ENCODE results near the gene FAM20A.

DNA sequence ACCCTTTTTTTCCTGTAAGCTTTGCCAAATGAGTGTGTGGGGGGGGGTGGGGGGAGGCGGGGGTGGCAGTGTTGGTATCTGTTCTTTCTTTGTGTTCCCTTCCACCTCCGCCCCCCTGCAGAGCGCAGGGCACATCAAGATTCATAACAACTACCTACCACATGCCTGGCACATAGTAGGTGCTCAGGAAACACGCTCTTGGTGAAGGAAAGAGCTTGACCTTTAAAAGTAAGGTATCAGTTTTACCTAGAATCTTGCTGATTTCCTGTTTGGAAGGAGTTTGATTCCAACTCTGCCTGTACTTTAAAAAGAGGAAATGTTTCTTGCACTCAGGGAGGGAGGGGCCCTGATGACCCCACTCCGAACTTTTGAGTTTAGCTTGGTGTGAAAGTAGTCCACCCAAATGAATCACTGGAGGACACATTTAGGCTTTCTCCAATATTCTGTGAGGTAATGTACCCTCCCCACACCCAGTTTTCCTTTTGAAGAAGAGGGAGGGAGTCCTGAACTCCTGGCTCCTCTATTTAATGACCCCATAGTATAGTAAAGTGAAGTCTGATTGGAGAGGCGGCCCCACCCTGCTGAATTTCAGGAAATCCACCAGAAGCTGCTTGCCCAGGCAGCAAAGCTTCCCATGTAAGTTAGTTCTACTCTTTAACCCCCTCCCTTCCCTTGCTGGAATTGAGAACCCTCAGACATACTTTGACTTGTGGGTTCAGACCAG is 560 bp upstream of the FAM20A start:
- TF ChIP-seq EP300 (IDR thresholded peaks at IDR 0.05), result no peak
- TF ChIP-seq, protein P1, sequence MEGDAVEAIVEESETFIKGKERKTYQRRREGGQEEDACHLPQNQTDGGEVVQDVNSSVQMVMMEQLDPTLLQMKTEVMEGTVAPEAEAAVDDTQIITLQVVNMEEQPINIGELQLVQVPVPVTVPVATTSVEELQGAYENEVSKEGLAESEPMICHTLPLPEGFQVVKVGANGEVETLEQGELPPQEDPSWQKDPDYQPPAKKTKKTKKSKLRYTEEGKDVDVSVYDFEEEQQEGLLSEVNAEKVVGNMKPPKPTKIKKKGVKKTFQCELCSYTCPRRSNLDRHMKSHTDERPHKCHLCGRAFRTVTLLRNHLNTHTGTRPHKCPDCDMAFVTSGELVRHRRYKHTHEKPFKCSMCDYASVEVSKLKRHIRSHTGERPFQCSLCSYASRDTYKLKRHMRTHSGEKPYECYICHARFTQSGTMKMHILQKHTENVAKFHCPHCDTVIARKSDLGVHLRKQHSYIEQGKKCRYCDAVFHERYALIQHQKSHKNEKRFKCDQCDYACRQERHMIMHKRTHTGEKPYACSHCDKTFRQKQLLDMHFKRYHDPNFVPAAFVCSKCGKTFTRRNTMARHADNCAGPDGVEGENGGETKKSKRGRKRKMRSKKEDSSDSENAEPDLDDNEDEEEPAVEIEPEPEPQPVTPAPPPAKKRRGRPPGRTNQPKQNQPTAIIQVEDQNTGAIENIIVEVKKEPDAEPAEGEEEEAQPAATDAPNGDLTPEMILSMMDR (IDR thresholded peaks at IDR 0.05), result no peak

All from sigmoid colon (tissue), 4 donors.